ENCODE measurements around the gene ARHGAP27. TPM values are rescaled to one million over a fixed set of nuclear protein-coding genes. Genes with fewer than 3 reads are reported as not detected.
A peak's percentile ranks its signal among the peaks of the same experiment; 100 is the strongest.

Gene ARHGAP27
- total and polyA plus RNA-seq, 9 of the 15 experiments (the other 6 are each of a cell fraction or from before 2014, with no cell fraction given): 0.04 to 4.6 (median 2.1) TPM

DNA sequence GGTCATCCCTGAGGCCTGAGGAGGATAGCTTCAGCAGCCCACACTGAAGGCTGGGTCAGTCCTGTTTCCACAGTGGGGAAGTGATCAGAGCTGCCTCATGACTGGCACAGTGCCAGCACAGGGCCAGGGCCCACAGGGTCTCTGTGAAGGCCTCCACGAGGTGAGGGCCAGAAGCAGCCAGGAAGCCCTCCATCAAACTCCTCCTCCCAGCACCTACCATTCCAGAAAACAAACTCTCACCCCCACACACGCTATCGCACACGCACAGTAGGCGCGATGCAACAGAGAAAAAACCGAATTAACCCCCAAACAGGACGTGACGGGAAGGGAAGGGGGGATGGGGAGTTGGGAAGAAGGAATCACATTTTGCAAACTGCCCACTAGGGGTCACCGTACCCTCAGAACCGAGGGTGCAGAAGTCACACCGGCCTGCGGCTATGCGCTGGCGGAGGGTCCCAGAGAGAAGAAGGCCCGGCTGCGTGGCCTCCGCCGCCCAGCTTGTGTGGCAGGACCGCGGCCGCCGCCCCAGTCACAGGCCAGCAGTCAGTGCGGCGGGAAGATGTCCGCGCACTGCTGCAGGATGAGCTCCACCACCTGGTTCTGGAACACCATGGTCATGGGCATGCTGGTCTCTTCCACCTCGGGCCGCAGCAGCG, 37.6 kb downstream of the ARHGAP27 start (continued):
- TF ChIP-seq NR2C1 (IDR thresholded peaks at IDR 0.05) (no peak), NR2C1 (tag; IDR thresholded peaks at IDR 0.05) (no peak), RAD51 (IDR thresholded peaks at IDR 0.05; ENCODE audit: borderline replicate concordance, low read depth) (no peak), BRCA1 (IDR thresholded peaks at IDR 0.05) (no peak), BRCA1 (CRISPR knock-in tag; IDR thresholded peaks at IDR 0.05) (no peak), EHMT2 (IDR thresholded peaks at IDR 0.05) (peak; percentile 57; the same call in 1 of the 2 replicates), ELF4 (CRISPR knock-in tag; IDR thresholded peaks at IDR 0.05) (peak; percentile 61; the same call in 1 of the 2 replicates), GABPB2 (CRISPR knock-in tag; conservative IDR thresholded peaks at IDR 0.05) (no peak), ZBTB33 (CRISPR knock-in tag; IDR thresholded peaks at IDR 0.05) (peak; percentile 91), TEAD2 (tag; IDR thresholded peaks at IDR 0.05) (no peak), CEBPZ (IDR thresholded peaks at IDR 0.05; ENCODE audit: borderline replicate concordance, low read depth, low read length) (no peak), NR3C1 (CRISPR knock-in tag; IDR thresholded peaks at IDR 0.05) (no peak), KLF6 (CRISPR knock-in tag; IDR thresholded peaks at IDR 0.05; ENCODE audit: borderline replicate concordance) (no peak), ZNF717 (CRISPR knock-in tag; IDR thresholded peaks at IDR 0.05) (no peak), ZNF75A (CRISPR knock-in tag; IDR thresholded peaks at IDR 0.05) (no peak), HNRNPL (IDR thresholded peaks at IDR 0.05; ENCODE audit: low read depth, low read length) (no peak), ZNF24 (IDR thresholded peaks at IDR 0.05) (peak; percentile 38; the same call in 1 of the 2 replicates), HLTF (IDR thresholded peaks at IDR 0.05) (0 out of 2 replicates have a peak, but pooled peaks have one; percentile 77), PHF21A (IDR thresholded peaks at IDR 0.05; ENCODE audit: borderline replicate concordance, low read depth) (no peak), ZNF324 (CRISPR knock-in tag; IDR thresholded peaks at IDR 0.05) (no peak), ETS2 (tag; IDR thresholded peaks at IDR 0.05; ENCODE audit: borderline replicate concordance, poor library complexity, severe bottlenecking) (no peak), NFATC3 (IDR thresholded peaks at IDR 0.05) (no peak), ZNF668 (CRISPR knock-in tag; IDR thresholded peaks at IDR 0.05) (no peak), ZNF586 (CRISPR knock-in tag; conservative IDR thresholded peaks at IDR 0.05) (no peak), BCL6 (CRISPR knock-in tag; IDR thresholded peaks at IDR 0.05) (no peak)
- TF ChIP-seq, protein P1, sequence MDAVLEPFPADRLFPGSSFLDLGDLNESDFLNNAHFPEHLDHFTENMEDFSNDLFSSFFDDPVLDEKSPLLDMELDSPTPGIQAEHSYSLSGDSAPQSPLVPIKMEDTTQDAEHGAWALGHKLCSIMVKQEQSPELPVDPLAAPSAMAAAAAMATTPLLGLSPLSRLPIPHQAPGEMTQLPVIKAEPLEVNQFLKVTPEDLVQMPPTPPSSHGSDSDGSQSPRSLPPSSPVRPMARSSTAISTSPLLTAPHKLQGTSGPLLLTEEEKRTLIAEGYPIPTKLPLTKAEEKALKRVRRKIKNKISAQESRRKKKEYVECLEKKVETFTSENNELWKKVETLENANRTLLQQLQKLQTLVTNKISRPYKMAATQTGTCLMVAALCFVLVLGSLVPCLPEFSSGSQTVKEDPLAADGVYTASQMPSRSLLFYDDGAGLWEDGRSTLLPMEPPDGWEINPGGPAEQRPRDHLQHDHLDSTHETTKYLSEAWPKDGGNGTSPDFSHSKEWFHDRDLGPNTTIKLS (IDR thresholded peaks at IDR 0.05; ENCODE audit: borderline replicate concordance, low read depth): no peak
